Measurements from ENCODE around the gene CYP24A1. TPM values are rescaled to one million over a fixed set of nuclear protein-coding genes. Genes with fewer than 3 reads are reported as not detected.

The CYP24A1 gene
- total and polyA plus RNA-seq, 2 of the 13 experiments (the other 11 are each of a cell fraction or from before 2014, with no cell fraction given): 9.4 to 32.7 TPM

DNA sequence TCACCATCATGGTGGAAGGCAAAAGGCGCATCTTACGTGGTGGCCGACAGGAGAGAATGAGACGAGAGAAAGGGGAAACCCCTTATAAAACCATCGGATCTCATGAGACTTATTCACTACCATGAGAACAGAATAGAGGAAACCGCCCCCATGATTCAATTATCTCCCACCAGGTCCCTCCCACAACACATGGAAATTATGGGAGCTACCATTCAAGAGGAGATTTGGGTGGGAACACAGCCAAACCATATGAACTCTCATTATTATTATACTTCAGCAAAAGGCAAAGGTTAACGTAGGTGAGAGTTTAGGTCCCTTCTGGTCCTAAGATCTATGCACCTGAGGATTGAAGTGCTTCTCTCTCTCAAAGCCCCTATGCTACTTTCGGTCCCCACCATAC, 31.7 kb upstream of the CYP24A1 start:
- Histone ChIP-seq H3K36me3 (replicated peaks in 1 of 2; ENCODE audit: control insufficient read depth in 1 of 2, insufficient read depth in 2 of 2, low read length in 2 of 2) (0 out of 5 replicates have a peak, but pooled peaks cover 0 to under 1% of the 10 kb centered on the region in 2 experiments), H4K20me1 (ENCODE audit: insufficient read depth, low read length) (peaks cover 15% of the 10 kb centered on the region; the same call in 1 of the 2 replicates), H3K27ac (ENCODE audit: extremely low read length, insufficient read depth, low read length) (no peak overlapping the region), H3K4me1 (ENCODE audit: insufficient read depth, low read length) (peaks cover 38% of the 10 kb centered on the region), H3K79me2 (ENCODE audit: insufficient read depth, low read length) (peaks cover 24% of the 10 kb centered on the region), H3K27me3 (ENCODE audit: control insufficient read depth in 1 of 2, insufficient read depth in 2 of 2, low read length in 2 of 2) (peaks cover 0 to 11% of the 10 kb centered on the region in 2 experiments; a peak in 1 of 5 replicates), H3K4me2 (ENCODE audit: low read depth, low read length) (no peak overlapping the region), H3K9ac (ENCODE audit: insufficient read depth, low read depth, low read length) (no peak overlapping the region), H2AFZ (ENCODE audit: low read length) (no peak overlapping the region), H3K9me3 (ENCODE audit: low read length) (no peaks in the 10 kb centered on the region), H3K4me3 (replicated peaks in 1 of 3; ENCODE audit: insufficient read depth in 1 of 3, low read depth in 2 of 3, low read length in 3 of 3) (no peak overlapping the region)
- BruUV-seq (replicated peaks): no TSS peak
- in situ Hi-C loops (cut with HindIII; ENCODE audit: extremely low pct_ligation_motif_present, low pct_unique_long_range_greater_than_20kb): loop anchor here (10.0 to 25.0 kb wide), 2 partner anchors 631 to 1118 kb away; no protein-coding TSS in a partner anchor
- intact Hi-C loops (cut with micrococcal nuclease; ENCODE audit: unreplicated experiment): no loop called here
- 71% methylated on average over 8 of the region's 8 CpGs for WGBS (ENCODE audit: low lambda C conversion rate)
- ATAC-seq: no peak
- DNase-seq (ENCODE audit: low spot score): no peak
- FAIRE-seq: no peak
- ChIA-PET POLR2A (interaction anchor here (1.3 to 1.4 kb wide), 2 partner anchors 10 to 72 kb away, joined by 3 to 4 read pairs; no protein-coding TSS in a partner anchor), CTCF (ENCODE audit: low intra/inter-chr PET ratio, low total read pairs) (no interaction called here)
- TF ChIP-seq ZNF251 (CRISPR knock-in tag; IDR thresholded peaks at IDR 0.05): no peak
- no peak for TF ChIP-seq RXRB (CRISPR knock-in tag; IDR thresholded peaks at IDR 0.05; ENCODE audit: borderline replicate concordance)
- TF ChIP-seq DPF2 (CRISPR knock-in tag; IDR thresholded peaks at IDR 0.05; ENCODE audit: borderline replicate concordance, low read depth): no peak
- TF ChIP-seq, protein P1, sequence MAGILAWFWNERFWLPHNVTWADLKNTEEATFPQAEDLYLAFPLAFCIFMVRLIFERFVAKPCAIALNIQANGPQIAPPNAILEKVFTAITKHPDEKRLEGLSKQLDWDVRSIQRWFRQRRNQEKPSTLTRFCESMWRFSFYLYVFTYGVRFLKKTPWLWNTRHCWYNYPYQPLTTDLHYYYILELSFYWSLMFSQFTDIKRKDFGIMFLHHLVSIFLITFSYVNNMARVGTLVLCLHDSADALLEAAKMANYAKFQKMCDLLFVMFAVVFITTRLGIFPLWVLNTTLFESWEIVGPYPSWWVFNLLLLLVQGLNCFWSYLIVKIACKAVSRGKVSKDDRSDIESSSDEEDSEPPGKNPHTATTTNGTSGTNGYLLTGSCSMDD (CRISPR knock-in tag; IDR thresholded peaks at IDR 0.05): no peak
- no peak for TF ChIP-seq ZNF24 (IDR thresholded peaks at IDR 0.05)
- TF ChIP-seq, protein P2, sequence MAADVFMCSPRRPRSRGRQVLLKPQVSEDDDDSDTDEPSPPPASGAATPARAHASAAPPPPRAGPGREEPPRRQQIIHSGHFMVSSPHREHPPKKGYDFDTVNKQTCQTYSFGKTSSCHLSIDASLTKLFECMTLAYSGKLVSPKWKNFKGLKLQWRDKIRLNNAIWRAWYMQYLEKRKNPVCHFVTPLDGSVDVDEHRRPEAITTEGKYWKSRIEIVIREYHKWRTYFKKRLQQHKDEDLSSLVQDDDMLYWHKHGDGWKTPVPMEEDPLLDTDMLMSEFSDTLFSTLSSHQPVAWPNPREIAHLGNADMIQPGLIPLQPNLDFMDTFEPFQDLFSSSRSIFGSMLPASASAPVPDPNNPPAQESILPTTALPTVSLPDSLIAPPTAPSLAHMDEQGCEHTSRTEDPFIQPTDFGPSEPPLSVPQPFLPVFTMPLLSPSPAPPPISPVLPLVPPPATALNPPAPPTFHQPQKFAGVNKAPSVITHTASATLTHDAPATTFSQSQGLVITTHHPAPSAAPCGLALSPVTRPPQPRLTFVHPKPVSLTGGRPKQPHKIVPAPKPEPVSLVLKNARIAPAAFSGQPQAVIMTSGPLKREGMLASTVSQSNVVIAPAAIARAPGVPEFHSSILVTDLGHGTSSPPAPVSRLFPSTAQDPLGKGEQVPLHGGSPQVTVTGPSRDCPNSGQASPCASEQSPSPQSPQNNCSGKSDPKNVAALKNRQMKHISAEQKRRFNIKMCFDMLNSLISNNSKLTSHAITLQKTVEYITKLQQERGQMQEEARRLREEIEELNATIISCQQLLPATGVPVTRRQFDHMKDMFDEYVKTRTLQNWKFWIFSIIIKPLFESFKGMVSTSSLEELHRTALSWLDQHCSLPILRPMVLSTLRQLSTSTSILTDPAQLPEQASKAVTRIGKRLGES (CRISPR knock-in tag; IDR thresholded peaks at IDR 0.05; ENCODE audit: borderline replicate concordance): no peak
- no peak for TF ChIP-seq THYN1 (CRISPR knock-in tag; IDR thresholded peaks at IDR 0.05; ENCODE audit: borderline replicate concordance, low read depth)
- TF ChIP-seq ZBTB7A (CRISPR knock-in tag; IDR thresholded peaks at IDR 0.05): no peak
- TF ChIP-seq, protein P3, sequence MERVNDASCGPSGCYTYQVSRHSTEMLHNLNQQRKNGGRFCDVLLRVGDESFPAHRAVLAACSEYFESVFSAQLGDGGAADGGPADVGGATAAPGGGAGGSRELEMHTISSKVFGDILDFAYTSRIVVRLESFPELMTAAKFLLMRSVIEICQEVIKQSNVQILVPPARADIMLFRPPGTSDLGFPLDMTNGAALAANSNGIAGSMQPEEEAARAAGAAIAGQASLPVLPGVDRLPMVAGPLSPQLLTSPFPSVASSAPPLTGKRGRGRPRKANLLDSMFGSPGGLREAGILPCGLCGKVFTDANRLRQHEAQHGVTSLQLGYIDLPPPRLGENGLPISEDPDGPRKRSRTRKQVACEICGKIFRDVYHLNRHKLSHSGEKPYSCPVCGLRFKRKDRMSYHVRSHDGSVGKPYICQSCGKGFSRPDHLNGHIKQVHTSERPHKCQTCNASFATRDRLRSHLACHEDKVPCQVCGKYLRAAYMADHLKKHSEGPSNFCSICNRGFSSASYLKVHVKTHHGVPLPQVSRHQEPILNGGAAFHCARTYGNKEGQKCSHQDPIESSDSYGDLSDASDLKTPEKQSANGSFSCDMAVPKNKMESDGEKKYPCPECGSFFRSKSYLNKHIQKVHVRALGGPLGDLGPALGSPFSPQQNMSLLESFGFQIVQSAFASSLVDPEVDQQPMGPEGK (CRISPR knock-in tag; IDR thresholded peaks at IDR 0.05): no peak
- TF ChIP-seq, protein P4, sequence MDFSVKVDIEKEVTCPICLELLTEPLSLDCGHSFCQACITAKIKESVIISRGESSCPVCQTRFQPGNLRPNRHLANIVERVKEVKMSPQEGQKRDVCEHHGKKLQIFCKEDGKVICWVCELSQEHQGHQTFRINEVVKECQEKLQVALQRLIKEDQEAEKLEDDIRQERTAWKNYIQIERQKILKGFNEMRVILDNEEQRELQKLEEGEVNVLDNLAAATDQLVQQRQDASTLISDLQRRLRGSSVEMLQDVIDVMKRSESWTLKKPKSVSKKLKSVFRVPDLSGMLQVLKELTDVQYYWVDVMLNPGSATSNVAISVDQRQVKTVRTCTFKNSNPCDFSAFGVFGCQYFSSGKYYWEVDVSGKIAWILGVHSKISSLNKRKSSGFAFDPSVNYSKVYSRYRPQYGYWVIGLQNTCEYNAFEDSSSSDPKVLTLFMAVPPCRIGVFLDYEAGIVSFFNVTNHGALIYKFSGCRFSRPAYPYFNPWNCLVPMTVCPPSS (IDR thresholded peaks at IDR 0.05): no peak
- no peak for TF ChIP-seq MEF2D (CRISPR knock-in tag; IDR thresholded peaks at IDR 0.05)
- no peak for TF ChIP-seq ZNF761 (CRISPR knock-in tag; conservative IDR thresholded peaks at IDR 0.05)
- no peak for TF ChIP-seq ZFP37 (CRISPR knock-in tag; IDR thresholded peaks at IDR 0.05; ENCODE audit: borderline replicate concordance)
- TF ChIP-seq SRF (IDR thresholded peaks at IDR 0.05; ENCODE audit: low read depth, low read length): no peak
- no peak for TF ChIP-seq NFRKB (IDR thresholded peaks at IDR 0.05)
- TF ChIP-seq KDM5B (CRISPR knock-in tag; IDR thresholded peaks at IDR 0.05; ENCODE audit: borderline replicate concordance): no peak
- no peak for TF ChIP-seq ELF1 (CRISPR knock-in tag; IDR thresholded peaks at IDR 0.05)
- TF ChIP-seq, protein P5, sequence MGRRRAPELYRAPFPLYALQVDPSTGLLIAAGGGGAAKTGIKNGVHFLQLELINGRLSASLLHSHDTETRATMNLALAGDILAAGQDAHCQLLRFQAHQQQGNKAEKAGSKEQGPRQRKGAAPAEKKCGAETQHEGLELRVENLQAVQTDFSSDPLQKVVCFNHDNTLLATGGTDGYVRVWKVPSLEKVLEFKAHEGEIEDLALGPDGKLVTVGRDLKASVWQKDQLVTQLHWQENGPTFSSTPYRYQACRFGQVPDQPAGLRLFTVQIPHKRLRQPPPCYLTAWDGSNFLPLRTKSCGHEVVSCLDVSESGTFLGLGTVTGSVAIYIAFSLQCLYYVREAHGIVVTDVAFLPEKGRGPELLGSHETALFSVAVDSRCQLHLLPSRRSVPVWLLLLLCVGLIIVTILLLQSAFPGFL (CRISPR knock-in tag; IDR thresholded peaks at IDR 0.05): no peak
